MM.1S (cell line): ENCODE data around the gene TSN.

Experiments
- EZH2 ChIP-seq: fragments of 300-600 bp; sonication (generic); optimal IDR thresholded peaks from 2 replicates; pipeline ENCODE3; 2017; ENCODE audit warnings: low read depth, mild to moderate bottlenecking, antibody characterized with exemption, low read length, mixed read lengths
- EZH2phosphoT487 ChIP-seq: fragments of 300-600 bp; sonication (generic); IDR thresholded peaks from 2 replicates; pipeline ENCODE4 v1.6.1; 2018; ENCODE audit warnings: antibody characterized with exemption, low read length
- TF ChIP-seq, protein P1 (sequence below): fragments of 300-600 bp; sonication (generic); IDR thresholded peaks from 2 replicates; pipeline ENCODE4 v1.5.1; 2016; ENCODE audit warnings: antibody characterized with exemption, low read length, mixed read lengths

DNA sequence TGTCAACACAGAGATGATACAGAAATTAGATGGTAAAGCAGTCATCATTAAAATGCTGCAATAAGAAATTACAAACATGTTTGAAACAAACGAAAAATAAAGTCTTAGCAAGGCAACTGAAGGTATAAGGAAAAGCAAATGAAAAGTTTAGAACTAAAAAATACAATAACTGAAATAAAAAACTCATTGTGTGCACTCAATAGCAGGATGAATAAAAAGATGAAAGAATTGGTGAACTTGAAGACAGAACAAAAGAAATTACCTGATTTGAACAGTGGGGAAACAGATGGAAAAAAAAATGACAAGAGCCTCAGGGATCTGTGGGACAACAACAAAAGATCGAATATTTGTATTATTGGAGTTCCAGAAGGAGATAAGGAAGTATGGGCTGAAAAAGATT, 46.5 kb downstream of the TSN start:
- TF ChIP-seq EZH2phosphoT487 (no peak), EZH2 (no peak)
- TF ChIP-seq, protein P1, sequence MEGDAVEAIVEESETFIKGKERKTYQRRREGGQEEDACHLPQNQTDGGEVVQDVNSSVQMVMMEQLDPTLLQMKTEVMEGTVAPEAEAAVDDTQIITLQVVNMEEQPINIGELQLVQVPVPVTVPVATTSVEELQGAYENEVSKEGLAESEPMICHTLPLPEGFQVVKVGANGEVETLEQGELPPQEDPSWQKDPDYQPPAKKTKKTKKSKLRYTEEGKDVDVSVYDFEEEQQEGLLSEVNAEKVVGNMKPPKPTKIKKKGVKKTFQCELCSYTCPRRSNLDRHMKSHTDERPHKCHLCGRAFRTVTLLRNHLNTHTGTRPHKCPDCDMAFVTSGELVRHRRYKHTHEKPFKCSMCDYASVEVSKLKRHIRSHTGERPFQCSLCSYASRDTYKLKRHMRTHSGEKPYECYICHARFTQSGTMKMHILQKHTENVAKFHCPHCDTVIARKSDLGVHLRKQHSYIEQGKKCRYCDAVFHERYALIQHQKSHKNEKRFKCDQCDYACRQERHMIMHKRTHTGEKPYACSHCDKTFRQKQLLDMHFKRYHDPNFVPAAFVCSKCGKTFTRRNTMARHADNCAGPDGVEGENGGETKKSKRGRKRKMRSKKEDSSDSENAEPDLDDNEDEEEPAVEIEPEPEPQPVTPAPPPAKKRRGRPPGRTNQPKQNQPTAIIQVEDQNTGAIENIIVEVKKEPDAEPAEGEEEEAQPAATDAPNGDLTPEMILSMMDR = no peak
